Stimulated activated naive CD8-positive, alpha-beta T cell treated with anti-CD3 and anti-CD28 coated beads, Interleukin-15, Interleukin-2, amounts not matched to agents 100 U/mL and 50 U/mL, for 24 hours (primary cell): Measurements from ENCODE around the gene RPL6.
"Not testable (repeated sequence)": the region's sequence is repeated elsewhere in the genome, so short reads cannot be mapped to it uniquely, and the experiment has no call there.

ENCODE experiments used
- ATAC-seq: fragments of 150-1000 bp; cut with Tn5 transposase; one replicate; pipeline ENCODE4 v1.10.0; 2021
- DNase-seq: peaks from one replicate; pipeline ENCODE4 v3.0.0; 2021

The RPL6 gene

DNA sequence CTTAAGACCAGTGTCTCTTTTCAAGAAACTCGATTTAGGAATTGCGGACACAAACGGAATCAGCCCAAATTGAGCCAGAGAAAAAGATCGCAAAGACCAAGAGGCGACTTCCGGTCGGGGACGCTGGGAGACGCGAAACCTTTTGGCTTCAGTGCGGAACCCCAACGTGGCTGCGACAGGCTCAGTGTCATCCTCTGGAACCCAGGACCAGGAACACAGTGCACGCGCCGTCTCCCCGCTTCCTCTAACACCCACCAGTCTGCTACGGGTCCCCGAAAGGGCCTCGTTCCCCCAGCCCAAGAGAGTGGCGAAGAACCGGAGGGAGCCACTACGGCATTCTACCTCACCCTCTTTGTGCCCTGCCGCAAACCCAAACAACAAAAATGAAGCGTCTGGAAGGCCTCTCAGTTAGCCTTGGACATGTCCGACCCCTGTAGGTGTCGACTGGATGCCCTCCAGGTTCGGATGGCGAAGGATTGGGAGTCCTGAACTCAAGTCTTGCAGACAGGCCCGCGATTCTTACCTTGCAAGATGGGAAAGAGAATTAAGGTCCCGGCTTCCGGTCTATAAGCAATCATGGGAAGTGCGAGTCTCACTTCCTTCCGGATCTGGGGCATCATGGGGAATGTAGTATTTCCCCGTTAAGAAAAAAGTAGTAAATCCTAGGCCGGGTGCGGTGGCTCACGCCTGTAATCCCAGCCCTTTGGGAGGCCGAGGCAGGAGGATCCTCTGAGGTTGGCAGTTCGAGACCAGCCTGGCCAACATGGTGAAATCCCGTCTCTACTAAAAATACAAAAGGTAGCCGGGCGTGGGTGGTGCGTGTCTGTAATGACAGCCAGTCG, at the start of gene RPL6:
Gene RPL6, minus strand, starts transcription at position 542 of the 842 bp plus-strand sequence. CDS start 949 bp downstream, outside the sequence.
- DNase-seq (peak; percentile 77), ATAC-seq (peak; percentile 89)

- DNase-seq (no peak), ATAC-seq (no peak)
Observed at GRCh38 chr12:112458751-112459150, 49.3 kb upstream of the RPL6 start.

- ATAC-seq (no peak), DNase-seq (no peak)
Observed at GRCh38 chr12:112458330-112458729, 48.9 kb upstream of the RPL6 start.

DNA sequence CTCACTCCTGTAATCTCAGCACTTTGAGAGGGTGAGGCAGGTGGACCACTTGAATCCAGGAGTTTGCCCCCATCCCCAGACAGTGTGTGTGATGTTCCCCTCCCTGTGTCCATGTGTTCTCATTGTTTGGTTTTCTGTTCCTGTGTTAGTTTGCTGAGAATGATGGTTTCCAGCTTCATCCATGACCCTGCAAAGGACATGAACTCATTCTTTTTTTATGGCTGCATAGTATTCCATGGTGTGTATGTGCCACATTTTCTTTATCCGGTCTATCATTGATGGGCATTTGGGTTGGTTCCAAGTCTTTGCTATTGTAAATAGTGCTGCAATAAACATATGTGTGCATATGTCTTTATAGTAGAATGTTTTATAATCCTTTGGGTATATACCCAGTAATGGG, 47.7 kb upstream of the RPL6 start:
- not testable (repeated sequence) for ATAC-seq

GRCh38 chr12:112456029-112456428, 46.6 kb upstream of the RPL6 start:
- no peak for ATAC-seq
- DNase-seq: no peak

More for the DNA sequence above, 47.7 kb upstream of the RPL6 start:
- DNase-seq: not testable (repeated sequence)

GRCh38 chr12:112450725-112451124, 41.3 kb upstream of the RPL6 start:
- DNase-seq (no peak), ATAC-seq (no peak)

- ATAC-seq, DNase-seq: not testable (repeated sequence)
Observed at GRCh38 chr12:112448165-112448564, 38.8 kb upstream of the RPL6 start.

- no peak for DNase-seq
- ATAC-seq: no peak
Observed at GRCh38 chr12:112447106-112447505, 37.7 kb upstream of the RPL6 start.

GRCh38 chr12:112446008-112446725, 36.8 kb upstream of the RPL6 start:
- DNase-seq (no peak), ATAC-seq (no peak)

DNA sequence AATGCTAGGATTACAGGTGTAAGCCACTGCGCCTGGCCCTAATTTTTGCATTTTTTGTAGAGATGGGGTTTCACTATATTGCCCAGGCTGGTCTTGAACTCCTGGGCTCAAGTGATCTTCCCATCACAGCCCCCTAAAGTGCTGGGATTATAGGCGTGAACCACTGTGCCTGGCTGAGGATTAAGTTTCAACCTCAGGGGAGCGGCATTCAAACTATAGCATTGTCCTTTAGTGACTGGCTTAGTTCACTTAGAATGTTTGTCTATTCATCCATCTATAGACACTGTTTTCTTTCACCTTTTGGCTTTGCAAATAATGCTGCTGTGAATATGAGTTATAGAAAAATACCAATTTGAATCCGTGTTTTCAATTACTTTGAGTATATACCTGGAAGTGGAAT, 34.5 kb upstream of the RPL6 start:
- DNase-seq (no peak), ATAC-seq (no peak)

GRCh38 chr12:112440653-112441052, 31.2 kb upstream of the RPL6 start:
- ATAC-seq, DNase-seq: not testable (repeated sequence)

DNA sequence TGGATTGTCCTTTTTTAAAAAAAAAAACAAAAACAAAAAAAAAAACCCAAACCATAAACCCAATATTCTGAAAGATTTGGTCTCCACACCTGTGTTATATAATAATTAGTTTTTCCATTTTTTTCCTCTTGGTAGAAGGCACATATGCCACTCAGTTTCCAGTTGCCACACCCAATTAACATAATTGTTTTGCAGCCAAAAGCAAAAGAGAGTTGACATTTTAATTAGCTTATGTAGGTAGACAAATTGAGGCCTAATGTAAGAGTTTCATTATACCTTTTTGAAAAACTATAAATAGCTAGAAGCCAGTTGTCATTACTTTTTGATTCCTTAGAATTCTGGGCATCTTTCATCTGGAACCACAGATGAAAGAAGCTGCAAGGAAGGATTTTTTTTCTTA, 30.4 kb upstream of the RPL6 start:
- no peak for ATAC-seq
- DNase-seq: no peak

DNA sequence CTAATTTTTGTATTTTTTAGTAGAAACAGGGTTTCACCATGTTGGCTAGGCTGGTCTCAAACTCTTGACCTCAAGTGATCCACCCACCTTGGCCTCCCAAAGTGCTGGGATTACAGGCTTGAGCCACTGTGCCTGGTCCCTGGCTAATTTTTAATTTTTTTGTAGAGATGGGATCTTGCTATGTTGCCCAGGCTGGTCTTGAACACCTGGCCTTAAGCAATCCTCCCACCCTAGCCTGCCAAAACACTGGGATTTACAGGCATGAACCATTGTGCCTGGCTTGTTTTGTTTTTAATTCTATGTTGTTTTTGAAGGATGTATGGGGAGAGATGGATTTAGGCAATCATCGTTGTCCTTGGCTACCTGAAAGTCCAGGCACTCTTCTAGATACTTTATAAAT, 29.2 kb upstream of the RPL6 start:
- not testable (repeated sequence) for DNase-seq, ATAC-seq

DNA sequence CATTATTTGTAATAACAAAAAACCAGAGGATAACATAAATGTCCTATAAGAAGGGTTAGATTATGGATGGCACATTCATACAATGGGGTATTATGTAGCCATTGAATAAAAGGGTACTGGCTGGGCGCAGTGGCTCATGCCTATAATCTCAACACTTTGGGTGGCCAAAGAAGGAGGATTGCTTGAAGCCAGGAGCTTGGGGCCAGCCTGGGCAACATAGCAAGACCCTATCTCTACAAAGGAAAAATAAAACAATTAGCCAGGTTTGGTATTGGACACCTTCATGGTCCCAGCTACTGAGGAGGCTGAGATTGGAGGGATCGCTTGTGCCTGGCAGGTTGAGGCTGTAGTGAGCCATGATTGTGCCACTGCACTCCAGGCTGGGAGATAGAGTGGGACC, 24.1 kb upstream of the RPL6 start:
- ATAC-seq: no peak
- DNase-seq: no peak

DNA sequence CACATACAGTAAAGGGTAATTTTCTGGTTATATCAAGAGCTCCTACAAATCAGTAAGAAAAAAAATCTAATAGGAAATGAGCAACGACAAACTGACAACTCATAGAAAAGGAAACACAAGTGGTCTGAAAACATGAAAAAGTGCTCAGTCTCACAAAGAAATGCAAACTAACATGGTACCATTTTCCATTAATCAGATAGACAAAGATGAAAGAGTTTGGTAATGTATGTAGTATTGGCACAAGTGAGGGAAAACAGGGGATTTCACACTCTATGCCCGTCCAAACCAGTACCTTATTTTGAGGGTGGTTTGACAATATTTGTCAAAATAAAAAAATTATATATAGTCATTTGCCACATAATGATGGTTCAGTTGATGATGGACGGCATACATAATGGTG, 22.6 kb upstream of the RPL6 start:
- peak; percentile 71 for ATAC-seq
- no peak for DNase-seq

DNA sequence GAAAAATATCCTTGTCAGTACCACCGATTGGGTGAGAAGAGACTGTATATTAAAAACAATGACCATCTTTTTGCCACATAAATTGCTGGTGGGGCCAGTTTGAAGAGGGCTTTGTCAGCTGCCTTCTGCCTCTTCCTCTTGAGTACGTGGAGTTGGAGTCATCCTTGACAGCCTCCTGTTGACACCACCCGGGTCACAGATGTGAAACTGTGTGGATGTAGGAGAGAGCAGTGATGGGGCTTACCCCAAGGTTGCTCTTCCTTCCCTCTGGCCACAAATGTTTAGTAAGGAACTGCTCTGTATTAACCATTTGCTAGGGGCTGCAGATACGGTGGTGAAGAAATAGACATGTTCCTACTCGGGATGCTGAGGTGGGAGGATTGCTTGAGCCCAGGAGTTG, 21.5 kb upstream of the RPL6 start:
- DNase-seq: peak; percentile 27
- peak; percentile 91 for ATAC-seq

- DNase-seq (no peak), ATAC-seq (no peak)
Observed at GRCh38 chr12:112427760-112428159, 18.4 kb upstream of the RPL6 start.

DNA sequence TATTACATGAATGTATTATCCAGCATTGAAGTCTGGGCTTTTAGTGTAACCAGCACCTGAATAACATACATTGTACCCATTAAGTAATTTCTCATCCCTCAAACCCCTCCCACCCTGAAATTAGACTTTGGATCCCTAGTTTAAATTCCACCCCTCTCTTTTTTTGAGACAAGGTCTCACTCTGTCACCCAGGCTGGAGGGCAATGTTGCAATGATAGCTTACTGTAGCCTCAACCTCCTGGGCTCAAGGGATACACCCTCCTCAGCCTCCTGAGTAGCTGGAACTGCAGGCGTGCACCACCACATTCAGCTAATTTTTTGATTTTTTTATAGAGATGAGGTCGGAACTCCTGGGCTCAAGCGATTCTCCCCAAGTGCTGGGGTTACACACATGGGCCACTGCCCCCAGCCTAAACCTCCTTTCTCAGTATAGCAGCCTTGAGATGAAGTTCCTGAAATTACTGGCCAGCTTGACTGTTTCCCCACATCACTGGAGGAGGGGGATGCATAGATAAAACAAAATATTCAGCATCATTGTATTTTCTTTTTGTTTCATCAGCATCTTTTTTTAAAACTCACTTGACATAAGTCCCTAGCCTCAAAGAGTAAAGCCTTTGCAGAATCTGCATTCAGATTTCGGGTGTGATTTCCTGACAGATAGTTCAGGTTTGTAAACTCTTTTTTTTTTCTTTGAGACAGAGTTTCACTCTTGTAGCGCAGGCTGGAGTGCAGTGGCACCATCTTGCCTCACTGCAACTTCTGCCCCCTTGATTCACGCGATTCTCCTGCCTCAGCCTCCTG, 16.4 kb upstream of the RPL6 start:
- DNase-seq: no peak
- no peak for ATAC-seq

- ATAC-seq (no peak), DNase-seq (no peak)
Observed at GRCh38 chr12:112424126-112424525, 14.7 kb upstream of the RPL6 start.

DNA sequence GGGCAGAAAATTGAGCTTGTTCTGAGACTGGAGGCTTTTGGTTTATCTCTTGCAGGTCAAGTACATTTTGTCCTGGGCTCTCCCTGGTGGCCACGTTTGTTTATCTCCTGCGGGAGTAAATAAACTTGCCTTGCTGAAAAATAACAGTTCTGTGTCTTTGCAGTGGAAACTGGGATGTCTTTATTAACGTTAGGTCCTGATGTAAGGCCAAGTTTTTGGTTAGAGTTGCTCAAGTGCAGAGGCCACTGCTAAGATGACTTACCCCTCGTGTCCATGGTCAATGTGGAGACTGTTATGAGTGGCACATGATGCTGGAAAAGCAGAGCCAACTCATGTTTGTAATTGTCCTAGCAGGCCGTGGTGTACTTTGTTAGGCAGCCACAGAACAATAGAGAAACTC, 13.1 kb upstream of the RPL6 start:
- ATAC-seq: no peak

DNA sequence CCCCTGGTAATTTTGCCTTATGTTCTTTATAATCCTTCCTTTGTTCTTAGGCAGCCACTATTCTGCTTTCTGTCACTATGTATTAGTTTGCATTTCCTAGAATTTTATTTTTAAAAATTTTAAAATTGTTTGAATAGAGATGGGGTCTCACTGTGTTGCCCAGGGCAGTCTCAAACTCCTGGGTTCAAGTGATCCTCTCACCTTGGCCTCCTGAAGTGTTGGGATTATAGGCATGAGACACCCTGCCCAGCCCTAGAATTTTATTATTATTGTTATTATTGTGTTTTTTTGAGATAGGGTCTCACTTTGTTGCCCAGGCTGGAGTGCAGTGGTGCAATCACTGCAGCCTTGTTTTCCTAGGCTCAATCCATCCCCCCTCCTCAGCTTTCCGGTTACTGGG, 12.0 kb upstream of the RPL6 start:
- DNase-seq: no peak
- ATAC-seq: no peak

More for the DNA sequence above, 13.1 kb upstream of the RPL6 start:
- no peak for DNase-seq

- DNase-seq (no peak), ATAC-seq (no peak)
Observed at GRCh38 chr12:112420740-112421139, 11.3 kb upstream of the RPL6 start.
